HG02571 (cell line): Measurements from ENCODE around the gene COL11A1.

ENCODE experiments used
- ATAC-seq: cut with Tn5 transposase; IDR thresholded peaks from one replicate; pipeline ENCODE4 v1.9.1; 2021; ENCODE audit warnings: mild to moderate bottlenecking, moderate library complexity; ENCODE audit not compliant: unreplicated experiment

COL11A1 gene

GRCh38 chr1:102919659-102920058 lies 188.7 kb downstream of the COL11A1 start:
- ATAC-seq, result no peak

- ATAC-seq, result no peak
Observed at GRCh38 chr1:102901996-102902395, 206.3 kb downstream of the COL11A1 start.

DNA sequence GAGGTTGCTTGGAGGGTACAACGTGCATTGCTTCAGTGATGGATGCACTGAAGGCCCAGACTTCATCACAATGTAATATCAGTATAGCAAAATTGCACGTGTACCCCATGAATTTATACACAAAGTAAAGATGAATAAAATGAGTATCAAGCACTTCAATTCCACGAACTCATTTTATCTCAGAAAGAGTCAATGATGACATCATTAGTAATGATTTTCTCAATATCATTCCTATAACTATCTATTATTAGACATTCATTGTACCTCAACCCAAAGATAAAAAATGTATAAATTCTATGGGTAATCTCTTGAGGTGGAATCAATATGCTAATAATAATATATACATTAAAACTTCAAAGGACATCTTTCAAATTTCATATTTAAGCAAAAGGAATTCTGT lies 208.4 kb downstream of the COL11A1 start:
- ATAC-seq, result no peak

GRCh38 chr1:102897557-102897956 lies 210.8 kb downstream of the COL11A1 start:
- no peak for ATAC-seq

DNA sequence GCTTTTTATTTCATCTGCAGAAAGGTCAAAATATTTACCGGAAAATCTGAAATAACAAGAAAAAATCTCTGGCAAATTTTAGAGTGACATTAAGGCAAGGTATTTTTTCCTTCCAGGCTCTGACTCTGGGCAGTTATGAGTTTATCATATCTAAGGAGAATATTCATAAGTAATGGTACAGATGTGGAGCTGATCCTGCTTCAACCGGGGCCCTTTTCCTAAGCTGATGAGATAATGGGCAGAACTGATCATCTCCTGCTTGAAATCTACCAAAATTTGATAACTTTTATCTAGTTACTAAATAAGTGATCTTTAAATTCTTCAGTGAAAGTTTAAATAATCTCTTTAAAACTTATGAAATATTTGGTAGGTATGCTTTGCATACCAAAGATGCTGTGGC lies 211.6 kb downstream of the COL11A1 start:
- ATAC-seq, result no peak

DNA sequence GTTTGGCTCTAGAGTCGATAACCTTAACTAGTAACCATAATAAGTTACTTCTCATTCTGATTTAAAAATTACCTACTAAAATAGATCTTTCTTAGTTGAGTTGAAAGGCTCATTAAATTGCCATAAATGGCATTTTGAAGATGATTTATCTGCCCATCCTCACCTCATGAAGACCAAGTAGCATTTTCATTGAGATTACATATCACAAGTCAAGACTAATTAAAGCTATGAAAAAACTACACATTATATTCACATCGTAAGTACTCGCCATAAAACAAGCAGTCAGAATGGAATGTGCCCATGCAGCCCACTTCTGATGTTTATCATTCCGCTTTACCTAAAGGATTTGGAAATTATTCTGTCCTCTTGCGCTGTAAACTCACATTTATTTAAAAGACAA lies 212.0 kb downstream of the COL11A1 start:
- no peak for ATAC-seq

DNA sequence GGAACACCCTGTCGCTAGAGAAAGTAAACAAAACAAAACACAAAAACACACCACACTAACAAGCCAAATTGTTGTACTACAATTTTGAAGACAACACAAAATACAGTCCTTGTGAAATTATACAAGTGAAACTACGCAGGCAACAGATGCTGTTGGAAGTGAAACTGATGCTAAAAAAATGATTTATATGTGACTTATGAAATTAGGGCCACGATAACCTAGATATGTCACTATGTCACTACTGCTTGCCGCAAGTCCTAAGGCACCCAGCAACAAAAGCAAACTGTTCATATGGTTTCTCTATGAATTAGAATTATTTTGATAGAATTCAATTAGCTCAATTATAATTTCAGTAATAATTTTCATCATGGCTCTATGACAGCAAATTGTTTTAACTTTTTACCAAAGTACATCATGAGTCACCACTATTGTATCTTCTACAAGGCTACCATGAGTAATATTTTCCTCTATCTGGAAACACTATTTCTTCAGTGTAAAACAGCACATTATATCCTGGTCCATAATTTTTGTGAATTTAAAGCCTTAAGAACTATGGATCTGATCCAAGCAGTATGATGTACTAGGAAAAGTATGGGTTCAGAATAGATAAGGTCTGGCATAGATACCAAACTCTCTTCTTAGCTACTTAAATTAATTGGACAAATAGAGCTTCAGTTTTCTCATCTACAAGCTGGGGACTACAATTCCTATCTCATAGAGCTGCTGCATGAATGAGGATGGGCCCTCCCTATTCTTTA lies 216.3 kb downstream of the COL11A1 start:
- ATAC-seq, result no peak

GRCh38 chr1:102886638-102887037 lies 221.7 kb downstream of the COL11A1 start:
- ATAC-seq, result no peak

DNA sequence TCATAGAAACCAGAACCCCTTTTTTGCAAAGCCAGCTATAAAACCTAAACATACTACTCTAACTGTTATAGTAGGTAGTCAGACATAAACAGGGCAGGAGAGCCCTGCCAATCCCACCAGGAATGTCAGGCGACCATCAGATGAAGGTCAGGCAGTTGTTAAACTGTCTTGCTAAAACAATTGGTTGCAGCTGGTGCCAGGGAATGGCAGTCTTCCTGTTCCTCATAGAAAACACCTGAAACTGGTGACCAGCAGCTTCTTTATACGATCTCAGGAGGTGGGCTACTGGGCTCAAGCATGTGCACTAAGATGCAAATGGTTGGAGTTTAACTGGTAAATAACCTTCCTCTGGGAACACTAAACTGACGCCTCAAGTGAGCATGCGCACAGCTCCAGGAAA lies 224.1 kb downstream of the COL11A1 start:
- no peak for ATAC-seq

- ATAC-seq, result no peak
Observed at GRCh38 chr1:102879439-102879993, 228.8 kb downstream of the COL11A1 start.

DNA sequence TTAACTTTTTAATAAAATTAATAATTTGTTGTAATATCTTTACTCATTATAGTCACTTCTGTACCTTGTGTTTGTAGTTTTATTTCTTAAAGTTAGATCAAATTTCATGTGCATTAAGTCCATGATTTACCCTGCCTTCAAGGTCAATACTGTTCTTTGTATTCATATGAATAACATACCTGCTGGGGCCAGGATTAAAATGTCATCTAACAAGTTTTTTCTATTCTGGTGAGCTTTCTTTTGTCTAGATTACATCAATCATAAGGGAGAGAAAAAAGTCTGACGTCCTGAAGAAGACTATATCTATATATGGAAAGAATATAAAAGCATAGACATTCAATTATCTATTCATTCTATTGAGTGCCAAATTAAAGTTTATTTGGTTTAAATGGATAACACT lies 232.6 kb downstream of the COL11A1 start:
- ATAC-seq, result no peak

DNA sequence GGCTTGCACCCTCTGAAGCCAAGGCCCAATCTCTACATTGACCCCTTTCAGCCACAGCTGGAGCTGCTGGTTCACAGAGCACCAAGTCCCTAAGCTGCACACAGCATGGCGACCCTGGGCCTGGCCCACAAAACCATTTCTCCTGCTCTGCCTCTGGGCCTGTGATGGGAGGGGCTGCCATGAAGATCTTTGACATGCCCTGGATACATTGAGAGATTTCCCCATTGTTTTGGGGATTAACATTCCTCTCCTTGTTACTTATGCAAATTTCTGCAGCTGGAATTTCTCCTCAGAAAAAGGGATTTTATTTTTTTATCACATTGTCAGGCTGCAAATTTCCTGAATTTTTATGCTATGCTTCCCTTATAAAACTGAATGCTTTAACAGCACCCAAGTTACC lies 235.8 kb downstream of the COL11A1 start:
- ATAC-seq, result no peak

DNA sequence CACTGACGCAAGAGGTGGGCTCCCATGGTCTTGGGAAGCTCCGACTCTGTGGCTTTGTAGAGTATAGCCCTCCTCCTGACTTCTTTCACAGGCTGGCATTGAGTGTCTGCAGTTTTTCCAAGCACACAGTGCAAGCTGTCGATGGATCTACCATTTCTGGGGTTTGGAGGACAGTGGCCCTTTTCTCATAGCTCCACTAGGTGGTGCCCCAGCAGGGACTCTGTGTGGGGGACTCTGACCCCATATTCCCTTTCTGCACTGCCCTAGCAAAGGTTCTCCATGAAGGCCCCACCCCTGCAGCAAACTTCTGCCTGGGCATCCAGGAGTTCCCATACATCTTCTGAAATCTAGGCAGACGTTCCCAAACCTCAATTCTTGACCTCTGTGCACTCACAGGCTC lies 236.2 kb downstream of the COL11A1 start:
- no peak for ATAC-seq

DNA sequence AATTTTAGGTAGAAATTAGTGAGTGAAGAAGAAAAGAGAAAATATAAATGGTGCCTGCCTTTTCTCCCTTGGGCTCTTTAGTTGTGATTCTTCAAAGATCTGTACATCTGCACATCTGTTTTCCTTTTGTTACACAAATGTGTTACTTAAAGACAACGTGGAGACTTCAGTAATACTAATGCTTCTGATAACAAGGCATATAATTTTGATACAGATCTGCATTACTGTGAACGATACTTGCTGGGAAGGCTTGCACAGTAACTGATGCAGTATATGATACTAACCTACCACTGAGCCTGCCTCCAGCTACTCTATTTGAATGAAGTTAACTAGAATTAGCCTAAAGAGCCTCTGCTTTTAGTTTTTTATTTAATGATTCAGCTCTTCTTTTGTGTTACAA lies 244.6 kb downstream of the COL11A1 start:
- ATAC-seq, result no peak

DNA sequence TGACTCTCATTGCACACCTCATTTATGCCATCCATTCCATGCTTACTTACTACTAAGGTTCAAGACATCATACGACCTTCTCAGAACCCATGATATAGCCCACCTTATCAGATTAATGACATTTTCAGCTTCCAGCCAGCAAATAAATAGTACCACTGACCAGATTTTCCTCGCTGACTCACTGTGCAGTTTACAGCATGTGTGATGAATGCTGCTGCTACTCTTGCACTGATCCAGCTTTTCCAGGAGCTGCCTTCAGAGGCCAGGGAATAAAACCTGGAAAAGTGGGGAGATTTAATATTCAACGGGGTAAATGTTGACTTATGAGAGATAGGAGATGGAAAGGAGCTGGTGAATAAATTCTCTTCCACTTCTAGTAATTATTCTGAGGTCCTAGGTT lies 247.1 kb downstream of the COL11A1 start:
- no peak for ATAC-seq

- ATAC-seq, result no peak
Observed at GRCh38 chr1:102858695-102859094, 249.6 kb downstream of the COL11A1 start.

GRCh38 chr1:102857251-102857650 lies 251.1 kb downstream of the COL11A1 start:
- no peak for ATAC-seq

- no peak for ATAC-seq
Observed at GRCh38 chr1:102853701-102854187, 254.6 kb downstream of the COL11A1 start.

DNA sequence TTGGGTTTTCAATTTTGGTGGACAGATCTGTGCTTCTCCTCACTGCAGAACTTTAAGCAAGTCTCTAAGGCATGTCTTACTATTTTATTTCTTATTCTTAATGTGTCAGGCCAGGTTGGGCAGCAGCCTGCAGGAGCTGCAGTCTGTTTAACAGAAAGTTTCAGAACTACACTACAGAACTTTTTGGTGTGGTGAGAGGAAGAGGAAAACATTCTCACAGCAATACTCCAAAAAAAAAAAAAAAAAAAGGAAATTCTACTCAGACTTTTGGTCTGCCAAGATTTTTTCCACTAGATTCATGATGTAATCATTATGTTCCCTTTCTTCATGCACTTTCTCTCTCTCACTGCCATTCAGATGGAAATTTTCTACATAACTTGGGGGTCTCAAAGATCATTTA lies 255.2 kb downstream of the COL11A1 start:
- no peak for ATAC-seq

GRCh38 chr1:102852613-102853012 lies 255.7 kb downstream of the COL11A1 start:
- no peak for ATAC-seq

DNA sequence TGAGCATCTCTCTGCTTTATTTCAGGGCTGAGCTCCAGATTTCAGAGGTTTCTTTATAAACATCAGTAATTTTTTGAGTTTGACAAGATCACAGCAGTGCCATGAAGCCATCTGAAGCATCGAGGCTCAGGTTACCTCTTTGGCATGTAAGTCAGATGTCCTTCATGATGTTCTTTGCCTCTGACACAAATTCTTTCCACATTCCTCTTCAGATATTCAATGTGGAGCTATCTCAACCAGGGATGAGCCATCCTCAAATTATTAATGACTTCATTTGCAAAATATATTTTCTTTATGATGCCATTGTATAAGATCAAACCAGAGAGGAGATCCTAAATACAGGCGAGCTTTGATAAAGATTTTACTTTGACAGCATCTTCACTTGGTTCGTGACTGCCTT lies 256.7 kb downstream of the COL11A1 start:
- ATAC-seq, result no peak

- ATAC-seq, result no peak
Observed at GRCh38 chr1:102842606-102843005, 265.7 kb downstream of the COL11A1 start.

DNA sequence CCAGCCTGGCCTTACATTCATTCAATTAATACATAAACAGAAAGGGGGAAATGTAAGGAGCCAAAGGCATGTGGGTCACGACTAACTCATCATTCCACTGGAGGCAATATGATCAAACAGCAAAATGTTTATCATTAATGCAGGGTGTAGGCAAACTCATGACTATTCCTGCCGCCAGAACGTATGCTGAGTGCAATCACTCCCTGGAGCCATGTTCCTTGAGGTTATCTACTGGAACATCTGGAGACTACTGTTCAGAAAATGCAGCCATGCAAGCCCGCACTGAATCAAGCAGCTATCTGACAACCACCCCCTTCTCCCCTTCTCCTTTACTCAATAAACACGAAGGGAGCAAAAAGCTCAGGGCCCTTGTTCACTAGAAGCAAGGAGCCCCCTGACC lies 267.6 kb downstream of the COL11A1 start:
- ATAC-seq, result no peak
